Ascending aorta (tissue), 2 donors: ENCODE results near the gene SH3RF3. TPM values are rescaled to one million over a fixed set of nuclear protein-coding genes. Genes with fewer than 3 reads are reported as not detected.

Experiments used
- DNase-seq, 2 donors: peaks; one replicate each; pipeline ENCODE4 v3.0.0-alpha.2; 2019; ENCODE audit warnings: low spot score in 2 of 2
- H3K27ac ChIP-seq, 2 donors: fragments of 200-600 bp; sonication (generic); one replicate each; pipeline ENCODE4 v1.5.1; 2016 to 2017; ENCODE audit warnings: mild to moderate bottlenecking in 1 of 2
- H3K27me3 ChIP-seq: fragments of 200-600 bp; sonication (generic); one replicate; pipeline ENCODE4 v1.5.1; 2017
- H3K36me3 ChIP-seq, 2 donors: fragments of 200-600 bp; sonication (generic); one replicate each; pipeline ENCODE4 v1.5.1; 2016
- H3K4me1 ChIP-seq, 2 donors: fragments of 200-600 bp; sonication (generic); one replicate each; pipeline ENCODE4 v1.5.1; 2016 to 2017; ENCODE audit warnings: mild to moderate bottlenecking in 1 of 2
- H3K4me3 ChIP-seq, 2 donors: fragments of 200-600 bp; sonication (generic); one replicate each; pipeline ENCODE4 v1.5.1; 2016 to 2017; ENCODE audit warnings: mild to moderate bottlenecking in 1 of 2
- H3K9me3 ChIP-seq, 2 donors: fragments of 200-600 bp; sonication (generic); one replicate each; pipeline ENCODE4 v1.5.1; 2016
- intact Hi-C: fragments of 100-400 bp; cut with DNase I; formaldehyde crosslinking; loops from one replicate; pipeline ENCODE4 v1.15.1; 2023
- total RNA-seq: library from RNA; depleted of rRNA; stranded (reverse); fragments of >200 nt; gene quantifications from one replicate; pipeline ENCODE4 v1.1.0, GENCODE V29; 2016
- TF ChIP-seq, protein P1 (sequence below), 3 experiments: fragments of 200-600 bp in 2 of 3; fragments of 450-650 bp in 1 of 3; sonication (generic) in 2 of 3; IDR thresholded peaks; one replicate each; pipeline ENCODE4 v1.5.1; 2016 to 2019; ENCODE audit warnings: antibody characterized with exemption in 3 of 3, mild to moderate bottlenecking in 1 of 3, moderate library complexity in 1 of 3

SH3RF3 gene
- total RNA-seq, 1 donor from 2014 or later = 53.5 TPM

DNA sequence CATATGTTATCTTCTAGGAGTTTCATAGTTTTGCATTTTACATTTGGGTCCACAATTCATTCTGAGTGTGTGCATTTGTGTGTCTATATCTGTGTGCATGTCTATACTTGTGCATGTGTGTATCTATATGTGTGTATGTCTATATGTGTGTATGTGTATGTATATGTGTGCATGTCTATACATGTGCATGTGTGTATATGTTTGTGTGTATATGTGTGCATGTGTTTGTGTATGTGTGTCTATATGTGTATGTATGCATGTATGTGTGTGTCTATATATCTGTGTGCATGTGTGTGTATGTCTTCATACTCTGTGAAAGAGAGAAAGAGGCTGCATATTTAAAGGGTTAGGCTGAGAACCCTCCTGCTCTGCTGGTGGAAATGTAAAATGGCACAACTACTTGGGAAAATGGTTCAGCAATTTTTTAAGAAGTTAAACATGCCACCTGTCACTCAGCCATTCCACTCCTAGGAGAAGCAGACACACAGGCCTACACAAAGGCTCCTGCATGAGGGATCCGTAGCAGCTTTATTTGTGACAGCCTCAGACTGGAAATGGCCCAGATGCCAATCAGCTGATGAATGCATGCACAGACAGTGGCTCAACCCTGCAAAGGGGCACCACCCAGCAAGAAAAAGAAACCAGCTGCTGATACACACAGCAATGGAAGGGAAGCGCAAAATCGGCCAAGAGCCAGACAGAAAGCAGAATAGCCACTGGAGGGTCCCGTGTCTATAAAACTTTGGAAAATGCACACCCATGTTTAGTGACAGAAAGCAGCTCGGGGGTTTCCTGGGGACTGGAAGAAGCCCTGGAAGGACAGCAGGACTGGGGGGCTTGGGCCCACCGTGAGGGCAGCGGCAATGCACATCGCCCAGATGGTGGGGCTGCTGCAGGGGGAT, 337.9 kb downstream of the SH3RF3 start:
- peaks cover 0 to 4% of the 10 kb centered on the region in 2 donors for H3K36me3 ChIP-seq
- TF ChIP-seq, protein P1, sequence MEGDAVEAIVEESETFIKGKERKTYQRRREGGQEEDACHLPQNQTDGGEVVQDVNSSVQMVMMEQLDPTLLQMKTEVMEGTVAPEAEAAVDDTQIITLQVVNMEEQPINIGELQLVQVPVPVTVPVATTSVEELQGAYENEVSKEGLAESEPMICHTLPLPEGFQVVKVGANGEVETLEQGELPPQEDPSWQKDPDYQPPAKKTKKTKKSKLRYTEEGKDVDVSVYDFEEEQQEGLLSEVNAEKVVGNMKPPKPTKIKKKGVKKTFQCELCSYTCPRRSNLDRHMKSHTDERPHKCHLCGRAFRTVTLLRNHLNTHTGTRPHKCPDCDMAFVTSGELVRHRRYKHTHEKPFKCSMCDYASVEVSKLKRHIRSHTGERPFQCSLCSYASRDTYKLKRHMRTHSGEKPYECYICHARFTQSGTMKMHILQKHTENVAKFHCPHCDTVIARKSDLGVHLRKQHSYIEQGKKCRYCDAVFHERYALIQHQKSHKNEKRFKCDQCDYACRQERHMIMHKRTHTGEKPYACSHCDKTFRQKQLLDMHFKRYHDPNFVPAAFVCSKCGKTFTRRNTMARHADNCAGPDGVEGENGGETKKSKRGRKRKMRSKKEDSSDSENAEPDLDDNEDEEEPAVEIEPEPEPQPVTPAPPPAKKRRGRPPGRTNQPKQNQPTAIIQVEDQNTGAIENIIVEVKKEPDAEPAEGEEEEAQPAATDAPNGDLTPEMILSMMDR (IDR thresholded peaks at IDR 0.05) = no peak
- intact Hi-C loops = no loop called here
- no peak overlapping the region for H3K4me3 ChIP-seq
- peak in 1 of 2 donors; percentile 66 for DNase-seq
- no peak overlapping the region for H3K27ac ChIP-seq
- H3K9me3 ChIP-seq = no peaks in the 10 kb centered on the region
- H3K27me3 ChIP-seq = no peaks in the 10 kb centered on the region
- H3K4me1 ChIP-seq = peaks cover 3 to 5% of the 10 kb centered on the region in 2 donors

DNA sequence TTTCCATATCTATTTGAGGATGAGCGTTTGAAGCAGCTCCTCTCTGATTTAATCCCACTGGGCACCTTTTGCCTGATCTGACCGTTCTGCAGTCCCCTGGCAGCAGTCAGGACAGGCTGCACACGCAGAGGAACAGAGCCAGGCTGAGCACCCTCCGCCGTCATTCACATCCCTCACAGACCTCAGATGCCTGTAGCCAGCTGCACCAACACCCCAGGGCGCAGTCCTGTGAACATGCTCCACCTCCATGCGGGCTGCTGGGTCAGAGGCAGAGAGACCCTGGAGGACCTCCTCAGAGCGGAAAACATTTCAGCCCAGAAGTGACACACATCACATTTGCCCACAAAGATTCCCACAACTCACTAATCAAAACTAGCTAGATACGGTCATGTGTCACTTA, 338.7 kb downstream of the SH3RF3 start:
- H3K36me3 ChIP-seq = peaks cover 0 to 4% of the 10 kb centered on the region in 2 donors
- no peak overlapping the region for H3K4me3 ChIP-seq
- no peaks in the 10 kb centered on the region for H3K27me3 ChIP-seq
- H3K27ac ChIP-seq = no peak overlapping the region
- no peak for DNase-seq
- TF ChIP-seq, protein P1 (IDR thresholded peaks at IDR 0.05) = no peak
- intact Hi-C loops = no loop called here
- H3K4me1 ChIP-seq = peaks cover 3 to 12% of the 10 kb centered on the region in 2 donors
- H3K9me3 ChIP-seq = no peaks in the 10 kb centered on the region

DNA sequence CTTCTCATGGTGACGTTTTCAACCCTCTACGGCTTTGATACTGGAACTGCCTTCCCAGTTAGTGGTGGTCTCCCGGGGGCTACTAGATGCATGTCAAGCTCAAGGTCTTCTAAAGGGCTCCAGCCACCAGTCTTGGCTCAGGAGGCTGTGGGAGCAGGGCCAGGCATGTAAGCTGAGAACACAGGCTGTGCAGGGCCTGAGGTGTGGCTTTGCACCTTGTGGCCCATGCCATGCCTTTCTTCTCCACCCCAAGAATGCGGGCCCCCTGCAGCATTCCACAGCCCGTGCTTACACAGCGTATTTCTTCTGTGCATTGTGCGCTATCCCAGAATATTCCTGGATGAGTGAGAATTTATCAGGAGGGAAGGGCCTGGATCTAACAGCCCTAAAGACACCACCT, 339.9 kb downstream of the SH3RF3 start:
- TF ChIP-seq, protein P1 (IDR thresholded peaks at IDR 0.05) = no peak
- Histone ChIP-seq H3K27ac (no peak overlapping the region), H3K36me3 (peaks cover 0 to under 1% of the 10 kb centered on the region in 2 donors), H3K9me3 (no peaks in the 10 kb centered on the region), H3K4me1 (peaks cover 3 to 15% of the 10 kb centered on the region in 2 donors), H3K4me3 (no peak overlapping the region), H3K27me3 (no peaks in the 10 kb centered on the region)
- intact Hi-C loops = no loop called here
- DNase-seq = no peak

DNA sequence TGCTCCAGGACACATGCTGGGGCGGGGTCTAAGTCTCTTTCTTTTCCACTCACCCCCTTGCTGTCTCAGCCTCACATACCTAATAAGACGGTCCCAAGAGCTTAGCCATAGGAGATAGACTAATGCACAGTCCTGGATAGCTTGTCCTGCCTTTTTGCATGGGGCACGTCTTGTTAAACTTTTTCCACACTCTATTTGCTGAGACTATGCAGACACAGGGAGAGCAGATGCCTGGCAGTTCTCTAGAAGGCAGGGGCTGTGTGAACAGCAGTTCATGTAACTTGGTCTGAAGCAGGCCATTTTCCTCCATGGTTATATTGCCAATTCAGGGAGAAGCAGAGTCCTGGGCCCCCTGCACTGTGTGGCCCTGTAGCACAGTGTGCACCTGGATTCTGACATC, 342.7 kb downstream of the SH3RF3 start:
- TF ChIP-seq, protein P1 (IDR thresholded peaks at IDR 0.05) = no peak
- H3K27ac ChIP-seq = no peak overlapping the region
- no peak overlapping the region for H3K4me3 ChIP-seq
- intact Hi-C loops = no loop called here
- DNase-seq = no peak
- H3K4me1 ChIP-seq = peaks cover 6 to 29% of the 10 kb centered on the region in 2 donors
- H3K36me3 ChIP-seq = no peaks in the 10 kb centered on the region
- H3K27me3 ChIP-seq = no peaks in the 10 kb centered on the region
- H3K9me3 ChIP-seq = no peaks in the 10 kb centered on the region

DNA sequence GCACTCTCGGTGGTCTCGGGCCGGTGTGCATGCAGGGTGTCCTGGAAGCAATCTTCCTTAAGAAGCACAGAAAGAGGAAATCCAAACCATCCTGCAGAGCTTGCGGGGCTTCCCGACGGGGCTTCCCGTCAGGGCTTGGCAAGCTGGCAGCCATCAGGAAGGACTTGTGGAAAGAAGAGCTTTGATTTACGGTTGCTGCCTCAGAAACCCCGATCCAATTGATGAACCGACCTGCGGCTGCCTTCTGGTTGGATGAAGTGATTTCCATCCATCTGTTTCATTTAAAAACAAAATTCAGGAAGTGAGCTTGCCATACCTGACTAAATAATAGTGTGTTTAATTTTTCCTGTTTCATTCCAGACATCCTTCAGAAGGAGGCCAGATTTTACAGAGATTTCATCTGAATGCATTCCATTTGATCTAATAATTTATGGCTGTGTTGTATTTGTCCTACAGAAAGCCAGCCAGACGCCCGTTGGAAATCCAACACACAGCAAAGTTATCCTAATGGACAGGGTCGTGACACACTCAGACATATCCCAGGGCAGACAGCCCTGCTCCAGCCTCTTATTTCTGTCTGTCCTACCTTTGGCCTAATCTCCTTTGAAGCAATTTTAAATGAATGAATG, 343.4 kb downstream of the SH3RF3 start:
- intact Hi-C loops = no loop called here

More for the DNA sequence above, 343.4 kb downstream of the SH3RF3 start:
- Histone ChIP-seq H3K4me1 (peaks cover 6 to 29% of the 10 kb centered on the region in 2 donors), H3K27me3 (no peaks in the 10 kb centered on the region), H3K27ac (no peak overlapping the region), H3K36me3 (no peaks in the 10 kb centered on the region), H3K9me3 (no peaks in the 10 kb centered on the region), H3K4me3 (no peak overlapping the region)
- TF ChIP-seq, protein P1 (IDR thresholded peaks at IDR 0.05) = no peak
- DNase-seq = no peak
